HG03571 (cell line): ENCODE data around the gene FAM83E.
"Not testable (repeated sequence)": the region's sequence is repeated elsewhere in the genome, so short reads cannot be mapped to it uniquely, and the experiment has no call there.

Source experiments
- ATAC-seq: cut with Tn5 transposase; IDR thresholded peaks from one replicate; pipeline ENCODE4 v1.9.1; 2021; ENCODE audit not compliant: unreplicated experiment

Gene FAM83E

DNA sequence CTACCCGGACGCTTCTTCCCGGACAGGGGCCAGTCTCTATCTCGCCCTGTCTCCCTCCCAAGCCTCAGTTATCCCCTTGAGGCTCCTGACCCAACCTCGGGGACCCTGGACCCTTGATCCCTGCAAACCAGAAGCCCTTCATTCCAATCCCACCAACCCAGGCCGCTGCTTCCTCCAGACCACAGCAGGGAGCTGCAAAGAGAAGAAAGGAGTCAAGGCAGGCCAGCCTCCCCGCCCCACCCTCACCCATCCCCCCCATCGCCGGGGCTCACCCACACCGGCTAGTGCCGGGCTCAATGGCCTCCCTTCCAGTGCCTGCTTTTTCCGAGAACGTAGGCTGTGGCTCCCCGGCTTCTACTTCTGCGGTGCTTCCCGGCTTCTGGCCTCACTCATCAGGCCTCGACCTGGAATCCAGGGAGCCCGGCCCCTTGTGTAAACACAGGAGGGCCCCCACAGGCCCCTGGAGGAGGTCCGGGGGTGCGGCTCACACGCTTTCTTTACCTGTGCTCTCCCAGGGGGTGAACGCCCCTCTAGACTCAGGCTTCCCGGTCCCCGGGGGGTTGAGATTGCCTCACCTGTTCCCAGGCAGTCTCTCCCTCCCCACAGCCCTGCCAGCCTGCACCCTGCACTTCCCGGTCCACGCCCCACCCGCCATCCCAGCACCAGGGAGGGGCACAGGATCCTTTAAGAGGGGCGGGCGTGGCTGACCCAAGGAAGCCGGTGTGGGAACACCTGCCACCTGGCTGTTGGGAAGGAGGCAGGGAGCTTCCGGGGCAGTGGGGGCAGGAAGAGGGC, at the start of gene FAM83E:
TSS of gene FAM83E (minus strand) at position 641 of the 795 bp plus-strand sequence. CDS start 1,704 bp downstream, outside the sequence.
- ATAC-seq: no peak

DNA sequence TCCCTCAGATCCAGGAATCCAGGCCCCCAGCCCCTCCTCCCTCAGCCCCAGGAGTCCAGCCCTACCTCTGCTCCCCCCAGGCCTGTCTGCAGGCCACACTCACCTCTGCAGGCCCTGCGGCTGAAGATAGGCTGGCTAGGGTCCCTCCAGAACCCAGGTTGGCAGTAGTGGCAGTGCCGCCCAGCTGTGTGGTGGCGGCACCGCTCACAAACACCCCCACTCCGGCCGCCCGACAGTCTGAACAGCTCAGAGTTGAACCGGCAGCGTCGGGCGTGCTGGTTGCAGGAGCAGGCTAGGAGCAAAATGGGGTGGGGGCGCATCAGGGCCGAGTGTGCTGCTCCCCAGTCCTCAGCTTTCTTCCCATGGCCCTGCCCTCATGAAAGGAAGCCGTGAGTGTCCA, 49.6 kb upstream of the FAM83E start:
- no peak for ATAC-seq

DNA sequence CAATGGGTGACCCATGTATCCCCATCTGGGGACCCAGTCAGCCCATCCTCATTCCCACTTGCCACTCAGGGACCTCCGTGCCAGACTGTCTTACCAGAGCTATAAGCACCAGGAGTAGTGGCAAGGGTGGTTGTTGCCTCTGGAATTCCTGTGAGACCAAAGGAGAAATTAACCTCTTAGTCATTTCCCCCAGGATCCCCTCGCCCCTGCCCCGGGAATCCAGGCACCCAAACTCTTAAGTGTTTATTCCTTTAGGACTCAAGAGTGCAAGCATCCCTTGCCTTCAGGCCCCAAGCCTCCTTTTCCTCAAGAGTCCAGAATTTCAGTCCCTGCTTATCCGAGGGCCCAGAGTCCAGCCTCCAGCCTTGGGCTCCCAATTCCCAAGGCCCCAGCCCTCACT, 48.8 kb upstream of the FAM83E start:
- no peak for ATAC-seq

DNA sequence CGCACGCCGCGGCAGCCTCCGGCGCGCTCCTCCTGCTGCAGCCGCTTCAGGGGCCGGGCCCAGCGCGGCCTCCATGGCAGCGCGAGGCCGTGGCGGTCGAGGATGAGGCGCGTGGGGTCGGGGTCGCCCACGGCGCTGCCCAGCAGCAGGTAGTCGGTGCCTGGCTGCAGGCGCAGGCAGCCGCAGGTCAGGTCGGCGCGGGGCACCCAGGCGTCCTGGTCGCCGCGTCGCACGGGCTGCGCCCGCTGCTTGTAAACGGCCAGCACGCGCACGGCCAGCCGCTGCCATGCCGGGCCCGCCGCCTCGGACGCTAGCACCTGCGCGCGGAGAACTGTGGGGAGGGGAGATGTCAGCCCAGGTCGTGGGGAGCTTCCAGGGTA, 46.8 kb upstream of the FAM83E start:
- ATAC-seq: no peak

DNA sequence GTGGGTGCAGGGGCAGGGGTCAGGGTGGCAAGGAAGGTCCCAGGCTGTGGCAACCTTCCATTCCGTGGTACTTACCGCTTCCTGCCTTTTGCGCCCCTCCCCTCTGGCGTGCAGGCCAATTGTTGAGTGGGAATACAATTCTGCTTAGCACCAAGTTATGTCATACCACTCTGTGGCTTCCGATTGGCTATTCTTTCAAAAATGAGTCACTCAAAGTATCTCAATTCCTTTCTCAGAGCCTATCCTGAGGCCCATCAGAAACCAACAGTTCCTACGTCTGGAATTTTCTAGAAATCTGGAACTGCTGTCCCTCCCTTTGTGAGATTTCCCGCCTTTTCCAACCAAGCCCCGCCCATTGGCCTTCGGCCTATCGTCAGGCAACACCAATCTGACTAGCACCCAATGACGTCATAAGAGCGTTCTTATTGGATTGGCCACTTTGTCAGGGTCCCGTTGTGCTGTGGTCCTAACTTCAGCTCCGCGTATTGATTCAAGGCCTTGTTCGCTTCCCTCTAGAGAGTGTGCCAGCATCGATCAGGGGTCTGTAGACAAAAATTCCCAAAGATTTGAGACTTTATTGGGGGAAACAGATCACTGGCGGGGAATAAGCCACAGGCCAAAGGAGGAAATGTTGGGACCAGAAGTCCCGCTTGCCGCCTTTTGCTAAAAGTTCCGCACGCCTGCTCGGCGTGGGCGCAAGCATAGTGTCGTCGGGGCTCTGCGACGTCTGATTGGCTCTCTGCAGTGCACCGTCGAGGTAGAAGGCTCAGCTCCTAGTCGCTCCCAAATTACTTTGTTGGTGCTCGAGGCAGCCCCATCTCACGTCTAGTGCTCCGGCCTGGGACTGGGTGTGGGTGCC, 46.2 kb upstream of the FAM83E start:
- peak; percentile 65 for ATAC-seq

DNA sequence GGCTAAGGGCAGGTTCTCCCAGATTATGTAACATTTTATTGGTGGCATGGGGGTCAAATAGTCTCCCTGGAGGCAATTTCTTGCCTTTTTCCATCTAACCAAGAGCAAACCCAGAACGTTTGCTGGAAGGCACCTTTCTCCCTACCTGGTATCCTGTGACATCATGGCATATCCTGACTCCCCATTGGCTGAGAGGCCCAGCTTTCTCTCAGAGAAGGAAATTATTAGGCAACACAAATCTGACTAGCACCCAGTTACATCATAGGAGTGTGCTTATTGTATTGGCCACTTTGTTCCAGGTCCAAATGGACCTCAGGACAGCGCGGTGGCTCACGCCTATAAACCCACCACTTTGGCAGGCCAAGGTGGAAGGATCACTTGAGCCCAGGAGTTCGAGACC, 44.9 kb upstream of the FAM83E start:
- ATAC-seq: no peak

DNA sequence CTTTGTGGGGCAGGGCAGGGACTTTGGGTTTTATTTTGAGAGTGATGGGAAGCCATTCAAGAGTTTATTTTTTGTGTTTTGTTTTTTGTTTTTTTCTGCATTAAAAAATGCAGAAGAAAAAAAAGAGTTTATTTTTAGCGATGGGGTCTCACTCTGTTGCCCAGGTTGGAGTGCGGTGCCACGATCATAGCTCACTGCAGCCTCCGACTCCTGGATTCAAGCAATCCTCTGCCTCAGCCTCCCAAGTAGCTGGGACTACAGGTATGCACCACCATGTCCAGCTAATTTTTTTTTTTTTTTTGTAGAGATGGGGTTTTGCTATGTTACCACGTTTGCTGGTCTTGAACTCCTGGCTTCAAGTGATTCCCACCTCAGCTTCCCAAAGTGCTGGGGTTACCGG, 43.6 kb upstream of the FAM83E start:
- ATAC-seq: no peak

DNA sequence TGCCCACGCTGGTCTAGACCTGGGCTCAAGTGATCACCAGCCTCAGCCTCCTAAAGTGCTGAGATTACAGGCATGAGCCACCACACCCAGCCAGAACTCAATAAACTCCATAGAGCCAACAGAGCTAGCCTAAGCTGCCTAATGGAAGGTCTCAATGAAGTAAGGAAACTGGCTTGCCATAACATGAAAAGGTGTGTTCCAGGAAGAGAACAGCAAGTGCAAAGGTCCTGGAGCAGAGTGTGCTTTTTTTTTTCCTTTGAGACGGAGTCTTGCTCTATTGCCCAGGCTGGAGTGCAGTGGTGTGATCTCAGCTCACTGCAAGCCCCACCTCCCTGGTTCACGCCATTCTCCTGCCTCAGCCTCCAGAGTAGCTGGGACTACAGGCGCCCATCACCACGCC, 43.0 kb upstream of the FAM83E start:
- not testable (repeated sequence) for ATAC-seq

DNA sequence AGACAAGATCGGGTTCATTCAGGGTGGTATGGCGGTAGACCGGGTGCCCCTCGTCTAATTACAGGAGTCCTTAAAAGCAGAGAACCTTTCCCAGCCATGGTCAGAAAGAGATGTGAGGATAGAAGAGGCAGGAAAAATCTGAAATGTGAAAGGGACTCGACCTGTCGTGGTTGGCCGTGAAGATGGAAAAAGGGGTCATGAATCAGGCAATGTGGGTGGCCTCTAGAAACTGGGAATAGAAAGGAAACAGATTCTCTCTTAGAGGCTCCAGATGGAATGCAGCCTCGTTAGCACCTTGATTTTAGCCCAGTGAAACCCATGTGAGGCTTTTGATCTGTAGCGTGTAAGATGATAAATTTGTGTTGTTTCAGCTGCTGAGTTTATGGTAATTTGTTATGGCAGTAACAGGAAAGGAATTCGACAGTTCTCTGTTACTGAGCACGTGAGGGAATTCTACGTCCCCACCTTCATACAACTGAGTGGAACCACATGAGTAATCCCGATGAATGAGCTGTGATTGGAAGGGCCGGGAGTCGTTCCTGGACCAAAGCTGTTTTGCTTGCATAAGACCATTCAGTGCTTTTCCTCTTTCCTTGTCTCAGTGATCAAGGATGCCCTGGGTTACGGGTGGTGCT, 42.1 kb upstream of the FAM83E start:
- no peak for ATAC-seq

DNA sequence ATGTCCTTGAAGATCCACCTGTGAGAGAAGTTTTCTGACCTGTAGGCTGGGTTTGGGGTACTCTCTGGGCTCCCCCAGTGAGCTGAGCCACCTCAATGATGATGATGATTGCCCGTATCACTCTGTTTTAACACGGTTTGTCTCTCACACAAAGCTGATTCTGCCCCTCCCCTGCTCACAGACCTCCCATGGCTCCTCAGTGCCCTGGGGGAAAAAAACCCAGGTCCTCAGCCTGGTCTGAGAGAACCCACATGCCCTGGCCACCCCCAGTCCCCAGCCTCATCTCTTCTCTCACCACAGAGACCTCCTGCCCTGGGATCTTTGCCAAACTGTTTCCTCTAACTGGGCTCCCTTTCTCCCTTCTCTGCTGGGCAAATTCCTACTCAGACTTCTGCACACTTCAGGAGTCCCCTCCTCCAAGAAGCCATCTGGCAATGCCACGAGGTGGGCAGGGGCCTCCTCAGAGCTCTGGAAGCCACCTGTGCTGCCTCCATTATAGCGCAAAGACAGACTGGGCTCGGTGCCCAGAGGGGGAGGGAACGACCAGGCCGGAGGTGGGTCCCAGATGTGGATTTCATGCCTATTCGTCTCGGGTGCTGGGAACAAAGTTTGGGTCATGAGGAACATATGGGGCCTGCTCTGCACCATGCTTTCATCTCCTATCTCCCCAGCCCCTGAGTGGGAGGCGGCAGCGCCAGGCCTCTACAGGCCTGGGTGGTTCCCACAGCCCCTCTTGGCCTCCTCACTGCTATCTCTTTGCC, 39.6 kb upstream of the FAM83E start:
- ATAC-seq: no peak

DNA sequence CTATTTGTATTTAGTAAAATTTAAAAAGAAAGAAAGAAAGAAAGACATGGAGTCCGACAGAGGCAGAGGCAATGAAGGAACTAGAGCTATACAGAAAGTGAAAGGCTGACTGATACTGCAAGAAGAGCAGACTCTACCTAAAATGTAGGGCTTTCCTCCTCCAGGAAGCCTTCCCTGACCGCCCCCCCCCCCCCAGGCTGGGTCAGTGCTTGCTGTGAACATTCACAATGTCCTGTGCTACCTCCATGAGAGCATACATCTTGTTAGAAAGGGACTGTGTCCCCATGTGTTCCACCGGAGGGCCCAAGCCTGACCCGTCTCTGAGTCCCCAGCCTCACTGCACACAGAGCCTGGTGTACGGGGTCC, 36.8 kb upstream of the FAM83E start:
- ATAC-seq: no peak

DNA sequence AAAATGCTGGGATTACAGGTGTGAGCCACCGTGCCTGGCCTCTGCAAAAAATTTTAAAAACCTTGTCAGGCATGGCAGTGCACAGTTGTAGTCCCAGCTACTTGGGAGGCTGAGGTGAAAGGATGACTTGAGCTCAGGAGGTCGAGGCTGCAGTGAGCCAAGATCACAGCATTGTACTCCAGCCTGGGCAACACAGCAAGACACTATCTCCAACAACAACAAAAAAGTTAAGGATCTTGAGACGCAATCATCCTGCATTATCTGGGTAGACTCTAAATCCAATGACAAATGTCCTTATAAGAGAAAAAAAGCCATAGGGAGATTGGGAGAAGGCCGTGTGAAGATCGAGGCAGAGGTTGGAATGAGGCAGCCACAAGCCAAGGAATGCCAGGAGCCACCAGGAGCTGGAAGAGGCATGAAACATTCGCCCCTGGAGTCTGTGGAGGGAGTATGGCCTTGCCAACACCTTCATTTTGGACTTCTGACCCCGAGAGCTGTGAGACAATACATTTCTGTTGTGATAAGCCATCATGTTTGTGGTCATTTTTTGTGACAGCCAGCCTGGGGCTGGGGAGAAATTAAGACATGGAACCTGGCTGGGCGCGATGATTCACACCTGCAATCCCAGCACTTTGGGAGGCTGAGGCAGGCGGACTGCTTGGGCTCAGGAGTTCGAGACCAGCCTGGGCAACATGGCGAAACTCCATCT, 36.3 kb upstream of the FAM83E start:
- no peak for ATAC-seq

DNA sequence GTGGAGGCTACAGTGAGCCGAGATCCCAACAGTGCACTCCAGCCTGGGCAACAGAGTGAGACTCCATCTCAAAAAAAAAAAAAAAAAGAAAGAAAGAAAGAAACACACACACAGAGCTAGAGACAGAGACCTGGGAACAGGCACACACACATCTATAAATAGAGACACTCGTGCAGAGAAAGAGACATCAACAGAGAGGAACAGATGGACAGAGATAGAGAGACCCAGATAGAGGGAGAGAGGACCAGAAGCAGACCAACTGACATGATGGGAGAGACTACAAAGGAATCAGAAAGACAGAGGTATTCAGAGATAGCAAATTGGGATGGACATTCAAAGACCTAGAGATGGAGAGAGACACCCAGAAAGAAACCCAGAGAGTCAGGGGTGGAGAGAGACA, 33.3 kb upstream of the FAM83E start:
- ATAC-seq: no peak

DNA sequence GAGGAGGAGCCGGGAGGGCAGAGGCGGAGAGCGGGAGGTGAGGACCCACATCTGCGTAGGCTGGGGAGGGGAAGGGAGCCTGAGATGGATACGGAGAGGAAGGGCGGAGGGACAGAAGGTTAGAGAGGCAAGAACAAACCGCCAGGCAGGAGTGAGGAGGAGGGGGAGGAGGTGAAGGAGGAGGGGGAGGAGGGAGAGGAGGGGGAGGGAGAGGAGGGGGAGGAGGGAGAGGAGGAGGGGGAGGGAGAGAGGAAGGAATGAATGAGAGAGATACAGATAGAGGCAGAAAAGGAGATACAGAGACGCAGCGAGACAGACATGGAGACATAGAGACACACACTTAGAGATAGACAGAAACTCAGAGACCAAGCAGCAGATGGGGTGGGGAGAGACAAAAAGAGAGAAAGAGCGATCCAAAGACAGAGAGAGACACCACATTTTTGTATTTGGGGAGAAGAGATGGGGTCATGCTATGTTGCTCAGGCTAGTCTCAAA, 31.9 kb upstream of the FAM83E start:
- ATAC-seq: no peak

DNA sequence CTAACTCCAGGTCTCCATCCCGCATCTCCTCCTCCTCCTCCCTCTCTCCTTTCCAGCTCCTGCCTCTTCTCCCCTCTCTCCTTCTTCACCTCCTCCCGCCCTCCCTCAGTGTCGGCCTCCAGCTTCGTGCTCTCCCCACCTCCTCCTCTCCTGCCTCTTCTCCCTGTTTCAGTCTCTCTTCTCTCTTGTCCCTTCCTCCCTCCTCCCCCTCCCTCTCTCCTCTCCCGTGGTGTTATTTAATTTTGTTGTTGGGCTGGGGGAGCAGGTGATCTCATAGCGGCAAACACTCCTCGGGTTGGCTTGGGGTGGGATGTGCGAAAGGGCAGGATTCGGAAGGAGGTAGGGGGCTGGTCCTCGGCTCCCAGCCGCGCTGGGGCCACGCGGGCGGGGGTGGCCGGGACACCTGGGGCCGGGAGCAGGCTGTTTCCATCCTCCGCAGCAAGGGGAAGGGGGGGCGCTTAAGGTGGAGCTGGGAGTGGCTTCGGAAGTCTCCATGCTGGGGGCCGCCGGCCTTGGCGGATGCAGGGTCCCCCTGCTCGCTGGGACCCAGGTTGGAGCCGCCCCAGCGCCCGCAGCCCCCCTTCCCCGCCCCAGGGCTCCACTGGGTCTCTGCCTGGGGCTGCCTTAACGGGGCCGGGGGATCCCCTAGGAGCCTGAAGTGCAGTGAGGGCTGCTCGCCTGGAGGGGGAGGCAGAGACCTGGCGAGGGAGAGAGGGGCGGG, 31.3 kb upstream of the FAM83E start, which contains the start of gene CA11:
TSS of gene CA11 (minus strand) at position 187 of the 721 bp plus-strand sequence. CDS start 555 bp downstream, outside the sequence.
- ATAC-seq: peak; percentile 75

DNA sequence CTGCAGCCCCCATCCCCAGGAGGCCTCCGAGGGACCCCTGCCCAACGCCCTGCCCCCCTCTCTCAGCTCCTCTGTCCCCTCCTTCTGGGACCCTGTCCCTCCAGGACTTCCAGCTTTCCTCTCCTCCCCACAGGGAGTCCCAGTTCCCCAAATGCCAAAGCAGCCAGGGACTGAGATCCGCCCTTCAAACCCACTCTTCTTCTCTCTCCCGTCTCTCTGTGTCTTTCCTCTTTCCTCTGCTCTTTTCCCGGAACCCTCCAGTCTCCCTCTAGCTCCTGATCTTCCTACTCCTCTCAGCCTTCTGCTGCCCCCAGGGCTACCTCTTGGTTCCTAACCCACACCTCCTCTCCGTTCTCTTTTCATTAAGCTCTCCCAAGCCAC, 30.7 kb upstream of the FAM83E start:
- no peak for ATAC-seq

DNA sequence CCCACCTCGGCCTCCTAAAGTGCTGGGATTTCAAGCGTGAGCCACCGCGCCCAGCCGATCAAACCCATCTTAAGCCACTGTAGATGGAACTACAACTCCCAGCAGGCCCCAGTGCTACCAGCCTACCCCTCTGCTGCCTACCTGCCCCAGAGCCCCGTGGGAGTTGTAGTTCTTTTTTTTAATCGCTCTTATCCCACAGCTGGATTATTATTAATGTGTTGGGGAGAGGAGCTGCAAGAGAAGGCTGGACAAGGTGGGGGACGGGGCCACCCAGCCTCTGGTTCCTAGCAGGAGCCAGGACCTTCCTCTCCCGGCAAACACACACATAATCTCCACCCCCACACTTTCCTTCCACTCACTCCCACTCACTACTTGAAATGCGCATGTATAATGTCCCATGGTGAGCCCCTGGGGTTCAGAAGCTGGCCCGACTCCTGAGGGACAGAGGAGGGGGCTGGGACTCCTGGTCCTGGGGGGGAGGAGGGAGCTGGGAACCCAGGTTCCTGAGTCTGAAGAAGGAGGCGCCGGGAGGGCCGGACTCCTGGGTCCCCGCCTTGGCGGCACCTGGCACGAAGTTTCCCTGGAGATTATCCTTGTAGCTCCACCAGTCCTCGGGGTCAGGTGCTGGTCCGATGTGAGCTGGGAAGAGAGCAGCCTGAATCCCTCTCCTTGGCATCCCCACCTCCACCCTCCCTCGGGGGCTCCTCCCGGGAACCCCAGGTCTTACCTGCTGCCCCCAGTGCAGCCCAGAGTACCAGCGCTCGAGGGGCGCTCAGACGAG, 30.2 kb upstream of the FAM83E start:
- no peak for ATAC-seq

DNA sequence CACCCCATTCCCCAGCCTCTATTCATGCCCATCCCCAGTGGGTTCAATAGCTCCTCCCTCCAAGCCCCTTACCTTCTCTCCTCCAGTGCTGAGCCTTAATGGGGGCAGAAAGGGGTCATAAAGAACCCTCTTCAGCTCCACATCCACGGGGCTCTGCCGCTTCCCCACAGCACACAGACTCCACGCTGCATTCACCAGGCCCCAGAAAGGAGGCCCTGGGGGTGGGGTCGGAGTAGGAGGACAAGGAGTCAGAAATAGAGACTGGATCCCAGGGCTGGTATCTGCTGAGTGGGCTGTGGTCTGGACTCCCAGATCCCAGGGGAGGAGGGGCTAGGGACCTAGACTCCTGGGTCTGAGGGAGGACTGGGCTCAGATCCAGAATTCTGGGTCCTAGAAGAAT, 29.5 kb upstream of the FAM83E start:
- ATAC-seq: no peak

DNA sequence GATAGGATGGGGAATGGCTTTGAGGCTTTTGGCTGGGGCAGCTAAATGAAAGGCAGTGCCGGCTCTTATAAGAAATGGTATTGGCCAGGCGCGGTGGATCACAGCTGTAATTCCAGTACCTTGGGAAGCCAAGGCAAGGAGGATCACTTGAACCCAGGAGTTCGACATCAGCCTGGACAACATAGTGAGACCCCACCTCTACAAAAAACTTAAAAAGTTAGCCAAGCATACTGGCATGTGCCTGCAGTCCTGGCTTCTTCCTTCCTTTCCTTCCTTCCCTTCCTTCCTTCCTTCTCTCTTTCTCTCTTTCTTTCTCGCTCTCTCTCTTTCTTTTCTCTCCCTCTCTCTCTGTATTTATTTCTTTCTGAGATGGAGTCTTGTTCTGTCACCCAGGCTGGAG, 28.0 kb upstream of the FAM83E start:
- no peak for ATAC-seq
